Measurements from ENCODE around the gene C6orf89. TPM values are rescaled to one million over a fixed set of nuclear protein-coding genes. Genes with fewer than 3 reads are reported as not detected.

C6orf89 gene
- total RNA-seq, 6 donors from 2014 or later, result 22.0 to 60.8 (median 42.5) TPM

DNA sequence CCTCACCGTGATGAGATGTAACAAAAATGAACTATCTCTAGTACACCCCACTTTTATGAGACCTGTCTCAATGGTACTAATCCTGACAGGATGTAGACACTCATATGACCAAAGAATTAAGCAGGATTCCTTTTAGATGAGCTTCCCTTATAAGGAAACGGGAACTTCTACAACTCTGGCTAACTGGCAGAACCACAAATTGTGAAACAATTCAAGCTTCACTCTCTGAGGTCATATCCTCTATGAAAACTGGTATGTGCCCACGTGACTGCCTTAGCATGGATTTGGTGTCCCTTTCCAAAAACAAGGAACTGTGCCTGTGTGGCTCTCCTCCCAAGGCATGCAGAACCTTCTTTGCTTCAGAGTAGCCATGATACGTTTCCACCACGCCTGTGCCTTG lies 32.4 kb upstream of the C6orf89 start:
- ATAC-seq (ENCODE audit: low FRiP score in 2 of 2), result peak; percentile 12 to 80
- TF ChIP-seq, protein P1, sequence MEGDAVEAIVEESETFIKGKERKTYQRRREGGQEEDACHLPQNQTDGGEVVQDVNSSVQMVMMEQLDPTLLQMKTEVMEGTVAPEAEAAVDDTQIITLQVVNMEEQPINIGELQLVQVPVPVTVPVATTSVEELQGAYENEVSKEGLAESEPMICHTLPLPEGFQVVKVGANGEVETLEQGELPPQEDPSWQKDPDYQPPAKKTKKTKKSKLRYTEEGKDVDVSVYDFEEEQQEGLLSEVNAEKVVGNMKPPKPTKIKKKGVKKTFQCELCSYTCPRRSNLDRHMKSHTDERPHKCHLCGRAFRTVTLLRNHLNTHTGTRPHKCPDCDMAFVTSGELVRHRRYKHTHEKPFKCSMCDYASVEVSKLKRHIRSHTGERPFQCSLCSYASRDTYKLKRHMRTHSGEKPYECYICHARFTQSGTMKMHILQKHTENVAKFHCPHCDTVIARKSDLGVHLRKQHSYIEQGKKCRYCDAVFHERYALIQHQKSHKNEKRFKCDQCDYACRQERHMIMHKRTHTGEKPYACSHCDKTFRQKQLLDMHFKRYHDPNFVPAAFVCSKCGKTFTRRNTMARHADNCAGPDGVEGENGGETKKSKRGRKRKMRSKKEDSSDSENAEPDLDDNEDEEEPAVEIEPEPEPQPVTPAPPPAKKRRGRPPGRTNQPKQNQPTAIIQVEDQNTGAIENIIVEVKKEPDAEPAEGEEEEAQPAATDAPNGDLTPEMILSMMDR (IDR thresholded peaks at IDR 0.05), result no peak
- TF ChIP-seq EP300 (IDR thresholded peaks at IDR 0.05), result peak in 1 of 4 donors; percentile 15
- peak; percentile 52 to 76 for TF ChIP-seq POLR2AphosphoS5 (IDR thresholded peaks at IDR 0.05)
- TF ChIP-seq POLR2A (IDR thresholded peaks at IDR 0.05), result no peak
- WGBS, 2 donors, result 61 to 83% methylated on average over 5 of the region's 5 CpGs
- peak in 1 of 2 donors; percentile 76 for DNase-seq
- H3K27ac ChIP-seq, result peak overlapping the region; percentile 27 to 68 (median 56)
- no peak overlapping the region for H3K4me3 ChIP-seq
- H3K36me3 ChIP-seq, result peaks cover 0 to 16% (median 12%) of the 10 kb centered on the region in 4 donors
- H3K4me1 ChIP-seq, result peaks cover 11 to 12% (median 12%) of the 10 kb centered on the region in 4 donors
- H3K27me3 ChIP-seq, result no peaks in the 10 kb centered on the region
- no peaks in the 10 kb centered on the region for H3K9me3 ChIP-seq

DNA sequence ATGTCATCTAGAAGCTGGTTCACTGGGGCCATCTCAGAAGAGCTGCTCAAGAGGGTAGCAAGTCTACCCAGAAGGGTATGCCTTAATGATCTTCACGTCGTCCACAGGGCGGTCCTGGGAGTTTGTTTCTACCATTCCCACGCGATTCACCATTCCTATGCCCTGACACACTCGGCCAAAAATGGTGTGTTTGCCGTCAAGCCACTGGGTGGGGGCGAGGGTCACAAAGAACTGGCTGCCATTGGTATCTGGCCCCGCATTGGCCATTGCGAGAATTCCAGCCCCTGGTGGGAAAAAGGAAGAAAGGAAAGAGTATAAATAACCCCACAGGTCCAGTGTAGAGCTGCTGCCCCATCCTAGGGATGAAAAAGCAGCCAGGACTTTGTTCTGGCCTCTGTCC lies 30.0 kb upstream of the C6orf89 start:
- H3K27ac ChIP-seq, result peak overlapping the region in 1 of 4 donors; percentile 13
- H3K4me1 ChIP-seq, result peaks cover 0 to 5% (median 1%) of the 10 kb centered on the region in 4 donors
- ATAC-seq (ENCODE audit: low FRiP score in 2 of 2) (no peak), DNase-seq (no peak)
- no peak overlapping the region for H3K4me3 ChIP-seq
- TF ChIP-seq POLR2AphosphoS5 (IDR thresholded peaks at IDR 0.05) (no peak), EP300 (IDR thresholded peaks at IDR 0.05) (no peak), POLR2A (IDR thresholded peaks at IDR 0.05) (no peak)
- TF ChIP-seq, protein P1 (IDR thresholded peaks at IDR 0.05), result no peak
- no peaks in the 10 kb centered on the region for H3K9me3 ChIP-seq
- peaks cover 0 to 16% (median 12%) of the 10 kb centered on the region in 4 donors for H3K36me3 ChIP-seq
- WGBS, 2 donors, result 91 to 92% methylated on average over 10 of the region's 10 CpGs
- no peaks in the 10 kb centered on the region for H3K27me3 ChIP-seq

DNA sequence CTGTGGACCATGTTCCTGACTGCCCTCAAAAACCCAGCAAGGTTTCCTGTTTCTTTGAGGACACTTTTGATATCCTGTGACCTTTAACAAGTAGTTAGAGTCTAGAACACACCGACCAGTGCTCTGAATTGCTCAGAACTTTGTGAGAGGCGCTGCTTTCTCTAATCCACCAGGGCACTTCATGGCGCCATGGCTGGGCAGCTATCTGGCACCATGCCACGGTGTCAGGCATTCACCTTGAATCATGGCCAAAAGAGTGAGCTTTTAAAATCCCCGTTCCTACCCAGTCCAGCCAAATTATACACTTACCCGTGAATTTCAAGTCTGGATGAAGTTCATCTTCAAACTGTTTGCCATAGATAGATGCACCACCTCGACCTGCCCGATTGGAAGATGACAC lies 29.5 kb upstream of the C6orf89 start:
- H3K4me1 ChIP-seq, result peaks cover 0 to 5% (median 1%) of the 10 kb centered on the region in 4 donors
- H3K4me3 ChIP-seq, result no peak overlapping the region
- no peak for TF ChIP-seq POLR2A (IDR thresholded peaks at IDR 0.05)
- no peak for TF ChIP-seq POLR2AphosphoS5 (IDR thresholded peaks at IDR 0.05)
- no peak for TF ChIP-seq EP300 (IDR thresholded peaks at IDR 0.05)
- TF ChIP-seq, protein P1 (IDR thresholded peaks at IDR 0.05), result no peak
- peak overlapping the region in 1 of 4 donors; percentile 13 for H3K27ac ChIP-seq
- no peaks in the 10 kb centered on the region for H3K9me3 ChIP-seq
- ATAC-seq (ENCODE audit: low FRiP score in 2 of 2) (no peak), DNase-seq (no peak)
- no peaks in the 10 kb centered on the region for H3K27me3 ChIP-seq
- peaks cover 0 to 16% (median 12%) of the 10 kb centered on the region in 4 donors for H3K36me3 ChIP-seq
- 71 to 72% methylated on average over 8 of the region's 8 CpGs for WGBS, 2 donors

DNA sequence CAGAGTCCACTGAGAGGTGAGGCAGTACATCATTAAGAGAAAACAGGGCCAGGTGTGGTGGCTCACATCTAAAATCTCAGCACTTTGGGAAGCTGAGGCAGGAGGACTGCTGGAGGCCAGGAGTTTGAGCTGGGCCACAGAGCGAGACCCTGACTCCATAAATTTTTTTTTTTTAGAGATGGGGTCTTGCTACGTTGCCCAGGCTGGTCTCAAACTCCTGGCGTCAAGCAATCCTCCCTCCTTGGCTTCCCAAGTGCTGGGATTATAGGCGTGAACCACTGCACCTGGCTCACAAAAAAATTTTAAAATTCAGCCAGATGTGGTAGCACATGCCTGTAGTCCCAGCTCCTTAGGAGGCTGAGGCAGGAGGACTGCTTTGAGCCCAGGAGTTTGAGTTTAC lies 28.4 kb upstream of the C6orf89 start:
- Histone ChIP-seq H3K4me1 (peaks cover 0 to 5% (median 1%) of the 10 kb centered on the region in 4 donors), H3K4me3 (no peak overlapping the region), H3K27me3 (no peaks in the 10 kb centered on the region), H3K27ac (no peak overlapping the region), H3K9me3 (no peaks in the 10 kb centered on the region), H3K36me3 (peaks cover 0 to 16% (median 12%) of the 10 kb centered on the region in 4 donors)
- ATAC-seq (ENCODE audit: low FRiP score in 2 of 2), result no peak
- WGBS, 2 donors, result 96 to 98% methylated on average over 4 of the region's 4 CpGs
- TF ChIP-seq POLR2AphosphoS5 (IDR thresholded peaks at IDR 0.05) (no peak), POLR2A (IDR thresholded peaks at IDR 0.05) (no peak), EP300 (IDR thresholded peaks at IDR 0.05) (no peak)
- TF ChIP-seq, protein P1 (IDR thresholded peaks at IDR 0.05), result no peak
- DNase-seq, result no peak

DNA sequence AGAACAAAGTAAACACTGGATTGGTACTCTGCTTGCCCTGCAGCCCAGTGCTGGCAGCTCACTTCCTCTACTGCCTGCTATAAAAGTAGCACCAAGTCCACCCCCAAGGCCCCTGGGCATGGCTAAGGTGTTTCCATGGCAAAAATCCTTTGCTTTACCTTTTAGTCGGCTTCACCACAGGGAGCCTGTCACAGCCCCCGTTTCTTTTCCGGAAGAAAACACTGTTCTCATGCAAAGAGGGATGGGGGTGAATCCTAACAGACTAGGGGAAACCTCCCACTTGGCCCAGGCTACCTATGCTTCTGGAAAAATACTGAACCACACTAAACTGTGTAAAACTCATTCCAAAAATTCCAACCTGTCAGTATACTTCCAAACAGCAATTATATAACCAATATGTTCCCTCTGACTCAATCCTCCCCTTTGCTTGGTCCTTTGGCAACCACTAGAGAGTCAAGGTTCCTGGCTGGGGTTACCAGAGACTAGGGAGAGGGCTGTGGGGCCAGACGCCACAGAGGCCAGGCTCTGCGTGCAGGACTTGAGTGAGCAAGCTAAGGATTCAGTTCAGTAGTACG lies 27.3 kb upstream of the C6orf89 start:
- peak; percentile 41 to 70 for ATAC-seq (ENCODE audit: low FRiP score in 2 of 2)
- Histone ChIP-seq H3K9me3 (no peaks in the 10 kb centered on the region), H3K27me3 (no peaks in the 10 kb centered on the region), H3K36me3 (peaks cover 0 to 26% (median 14%) of the 10 kb centered on the region in 4 donors), H3K27ac (peak overlapping the region in 1 of 4 donors; percentile 34), H3K4me3 (no peak overlapping the region), H3K4me1 (peaks cover 0 to 5% (median 1%) of the 10 kb centered on the region in 4 donors)
- 83 to 88% methylated on average over 4 to 6 of the region's 6 CpGs for WGBS, 2 donors
- TF ChIP-seq POLR2AphosphoS5 (IDR thresholded peaks at IDR 0.05), result no peak
- no peak for TF ChIP-seq EP300 (IDR thresholded peaks at IDR 0.05)
- TF ChIP-seq, protein P1 (IDR thresholded peaks at IDR 0.05), result no peak
- TF ChIP-seq POLR2A (IDR thresholded peaks at IDR 0.05), result no peak
- no peak for DNase-seq
